GM19035 (cell line): Measurements from ENCODE around the gene NEK4.

Experiments used
- ATAC-seq: cut with Tn5 transposase; IDR thresholded peaks from one replicate; pipeline ENCODE4 v1.9.1; 2021; ENCODE audit not compliant: unreplicated experiment

The NEK4 gene

GRCh38 chr3:52770496-52771333, at the start of gene NEK4:
Gene NEK4 (minus strand): TSS chr3:52770940. CDS start chr3:52770746, 194 bp downstream.
- peak; percentile 97 for ATAC-seq

GRCh38 chr3:52819936-52820335, 49.2 kb upstream of the NEK4 start:
- no peak for ATAC-seq

GRCh38 chr3:52817860-52818259, 47.1 kb upstream of the NEK4 start:
- ATAC-seq: no peak

GRCh38 chr3:52817221-52817620, 46.5 kb upstream of the NEK4 start:
- ATAC-seq: no peak

GRCh38 chr3:52816654-52817053, 45.9 kb upstream of the NEK4 start:
- no peak for ATAC-seq

- no peak for ATAC-seq
These were observed 45.5 kb upstream of the NEK4 start for GRCh38 chr3:52816199-52816598.

- no peak for ATAC-seq
These were observed 43.1 kb upstream of the NEK4 start for GRCh38 chr3:52813810-52814209.

- ATAC-seq: no peak
These were observed 40.8 kb upstream of the NEK4 start for GRCh38 chr3:52811452-52812011.

GRCh38 chr3:52810923-52811322, 40.2 kb upstream of the NEK4 start:
- ATAC-seq: no peak

GRCh38 chr3:52809662-52810377, 39.1 kb upstream of the NEK4 start:
- ATAC-seq: no peak

GRCh38 chr3:52809149-52809548, 38.4 kb upstream of the NEK4 start:
- ATAC-seq: no peak

- ATAC-seq: no peak
These were observed 34.7 kb upstream of the NEK4 start for GRCh38 chr3:52805270-52806039.

GRCh38 chr3:52801839-52802238, 31.1 kb upstream of the NEK4 start:
- no peak for ATAC-seq

- ATAC-seq: no peak
These were observed 29.3 kb upstream of the NEK4 start for GRCh38 chr3:52800079-52800478.

GRCh38 chr3:52798978-52799476, 28.3 kb upstream of the NEK4 start:
- ATAC-seq: no peak

GRCh38 chr3:52798376-52798977, 27.7 kb upstream of the NEK4 start:
- no peak for ATAC-seq

GRCh38 chr3:52796411-52796810, 25.7 kb upstream of the NEK4 start:
- ATAC-seq: no peak

- ATAC-seq: no peak
These were observed 24.7 kb upstream of the NEK4 start for GRCh38 chr3:52795298-52795900.

- no peak for ATAC-seq
These were observed 23.9 kb upstream of the NEK4 start, which contains the start of gene ITIH3 for GRCh38 chr3:52794612-52795099. Gene ITIH3 (plus strand): TSS chr3:52794796. CDS start chr3:52794804, 8 bp downstream.
